GM12874 (cell line): Measurements from ENCODE around the gene GPR17.

Experiments used
- CTCF ChIP-seq: IDR thresholded peaks from 2 replicates; pipeline ENCODE4 v1.5.1; 2011; ENCODE audit warnings: low read depth, mild to moderate bottlenecking, control low read depth, low read length, moderate library complexity; ENCODE audit not compliant: insufficient read depth

The GPR17 gene

GRCh38 chr2:127683757-127684156 lies 37.8 kb downstream of the GPR17 start:
- TF ChIP-seq CTCF: no peak

- TF ChIP-seq CTCF: no peak
These were observed 39.6 kb downstream of the GPR17 start for GRCh38 chr2:127685410-127686080.

GRCh38 chr2:127688405-127688804 lies 42.5 kb downstream of the GPR17 start:
- no peak for TF ChIP-seq CTCF

- no peak for TF ChIP-seq CTCF
These were observed 44.7 kb downstream of the GPR17 start for GRCh38 chr2:127690696-127691095.

GRCh38 chr2:127694986-127695385 lies 49.0 kb downstream of the GPR17 start:
- TF ChIP-seq CTCF: no peak

- peak; percentile 36; the same call in 1 of the 2 replicates for TF ChIP-seq CTCF
These were observed 49.8 kb downstream of the GPR17 start for GRCh38 chr2:127695491-127696472.

GRCh38 chr2:127697482-127698180 lies 51.7 kb downstream of the GPR17 start:
- TF ChIP-seq CTCF: no peak
